NCI-H526 treated with DMSO at 0.1 percent for 48 hours (cell line): ENCODE measurements around the gene ZNF560.
A peak's percentile ranks its signal among the peaks of the same experiment; 100 is the strongest.
"Not testable (repeated sequence)": the region's sequence is repeated elsewhere in the genome, so short reads cannot be mapped to it uniquely, and the experiment has no call there.

Experiments used
- DNase-seq: peaks from one replicate; lab custom pipeline; 2025; lab: John Stamatoyannopoulos, UW

ZNF560 gene

GRCh38 chr19:9498183-9498902 lies at the start of gene ZNF560:
TSS of gene ZNF560 (minus strand) at chr19:9498616. CDS start at chr19:9475313, 23,303 bp downstream.
- no peak for DNase-seq

- DNase-seq = no peak
Observed at GRCh38 chr19:9547870-9548269, 49.5 kb upstream of the ZNF560 start.

- DNase-seq = not testable (repeated sequence)
Observed at GRCh38 chr19:9541281-9541680, 42.9 kb upstream of the ZNF560 start.

GRCh38 chr19:9539921-9540320 lies 41.5 kb upstream of the ZNF560 start:
- DNase-seq = not testable (repeated sequence)

GRCh38 chr19:9539201-9539600 lies 40.8 kb upstream of the ZNF560 start:
- not testable (repeated sequence) for DNase-seq

GRCh38 chr19:9538183-9539058 lies 40.0 kb upstream of the ZNF560 start, which contains the start of gene ZNF426:
TSS of gene ZNF426 (minus strand) at chr19:9538645. CDS start at chr19:9536232, 2,413 bp downstream.
- peak; percentile 40 for DNase-seq

- DNase-seq = no peak
Observed at GRCh38 chr19:9535934-9536333, 37.5 kb upstream of the ZNF560 start.

- no peak for DNase-seq
Observed at GRCh38 chr19:9531933-9532332, 33.5 kb upstream of the ZNF560 start.

- no peak for DNase-seq
Observed at GRCh38 chr19:9528757-9529336, 30.4 kb upstream of the ZNF560 start.

GRCh38 chr19:9523885-9524474 lies 25.6 kb upstream of the ZNF560 start:
- no peak for DNase-seq

- DNase-seq = no peak
Observed at GRCh38 chr19:9507285-9507684, 8.9 kb upstream of the ZNF560 start.

- DNase-seq = no peak
Observed at GRCh38 chr19:9500796-9501195, 2.4 kb upstream of the ZNF560 start.

GRCh38 chr19:9494096-9494495 lies 4.3 kb downstream of the ZNF560 start:
- no peak for DNase-seq

GRCh38 chr19:9487016-9487415 lies 11.4 kb downstream of the ZNF560 start:
- no peak for DNase-seq

- no peak for DNase-seq
Observed at GRCh38 chr19:9485140-9485539, 13.3 kb downstream of the ZNF560 start.

- no peak for DNase-seq
Observed at GRCh38 chr19:9474975-9475374, 23.4 kb downstream of the ZNF560 start.

- no peak for DNase-seq
Observed at GRCh38 chr19:9467161-9467560, 31.3 kb downstream of the ZNF560 start.

- DNase-seq = no peak
Observed at GRCh38 chr19:9461938-9462337, 36.5 kb downstream of the ZNF560 start.

- DNase-seq = no peak
Observed at GRCh38 chr19:9456018-9456689, 42.3 kb downstream of the ZNF560 start.

- no peak for DNase-seq
Observed at GRCh38 chr19:9453953-9454352, 44.5 kb downstream of the ZNF560 start.

GRCh38 chr19:9445037-9445436 lies 53.4 kb downstream of the ZNF560 start:
- no peak for DNase-seq

- DNase-seq = no peak
Observed at GRCh38 chr19:9436358-9436757, 62.1 kb downstream of the ZNF560 start.
